CD14-positive monocyte (primary cell): ENCODE results near the gene AQP9. TPM values are rescaled to one million over a fixed set of nuclear protein-coding genes. Genes with fewer than 3 reads are reported as not detected.
A peak's percentile ranks its signal among the peaks of the same experiment; 100 is the strongest.

Experiments used
- DNase-seq, 3 donors: peaks; one replicate each; pipeline ENCODE4 v3.0.0-alpha.2; 2011 to 2022
- H2AFZ ChIP-seq: 2 replicates; pipeline ENCODE4 v1.6.0; 2012; ENCODE audit warnings: mild to moderate bottlenecking, low read depth, low read length, inconsistent platforms; ENCODE audit not compliant: insufficient read depth, poor library complexity, severe bottlenecking
- H3K27ac ChIP-seq, 2 donors: 1 replicate in 1 of 2; 2 replicates in 1 of 2; pipeline ENCODE4 v1.5.1; 2012 to 2013; ENCODE audit warnings: low read length in 2 of 2, control low read depth in 1 of 2, inconsistent platforms in 1 of 2, low read depth in 1 of 2, mild to moderate bottlenecking in 1 of 2
- H3K27me3 ChIP-seq, 2 donors: one replicate each; pipeline versions ENCODE4 v1.6.0 to v1.6.1; 2011 to 2013; ENCODE audit warnings: low read length in 2 of 2; ENCODE audit not compliant: control insufficient read depth in 2 of 2, insufficient read depth in 2 of 2
- H3K36me3 ChIP-seq, 2 donors: replicated peaks in 1 of 2; 1 replicate in 1 of 2; 2 replicates in 1 of 2; pipeline versions ENCODE4 v1.5.1 to v1.6.1; 2012 to 2013; ENCODE audit warnings: low read length in 2 of 2, control low read depth in 1 of 2, inconsistent platforms in 1 of 2, mild to moderate bottlenecking in 1 of 2; ENCODE audit not compliant: insufficient read depth in 2 of 2, control insufficient read depth in 1 of 2
- H3K4me1 ChIP-seq, 2 donors: 1 replicate in 1 of 2; 2 replicates in 1 of 2; pipeline versions ENCODE4 v1.5.1 to v1.6.1; 2012 to 2013; ENCODE audit warnings: low read length in 2 of 2, control low read depth in 1 of 2, inconsistent platforms in 1 of 2, mild to moderate bottlenecking in 1 of 2, moderate library complexity in 1 of 2; ENCODE audit not compliant: insufficient read depth in 2 of 2, control insufficient read depth in 1 of 2
- H3K4me2 ChIP-seq: replicated peaks from 2 replicates; pipeline ENCODE3; 2012; ENCODE audit warnings: low read length, moderate library complexity, mild to moderate bottlenecking; ENCODE audit not compliant: poor library complexity, severe bottlenecking; ENCODE audit errors: extremely low read depth
- H3K4me3 ChIP-seq, 3 experiments: fragments of 200-600 bp in 1 of 3; sonication (generic) in 1 of 3; replicated peaks in 1 of 3; 1 replicate in 2 of 3; 2 replicates in 1 of 3; pipeline ENCODE4 v1.5.1; 2011 to 2013; ENCODE audit warnings: low read length in 3 of 3, mild to moderate bottlenecking in 3 of 3, control low read depth in 2 of 3, low read depth in 2 of 3, inconsistent platforms in 1 of 3, moderate library complexity in 1 of 3
- H3K79me2 ChIP-seq: 2 replicates; pipeline ENCODE4 v1.6.0; 2012; ENCODE audit warnings: mild to moderate bottlenecking, control low read depth, inconsistent platforms, low read length, moderate library complexity; ENCODE audit not compliant: insufficient read depth
- H3K9ac ChIP-seq: 2 replicates; pipeline ENCODE4 v1.6.0; 2017; ENCODE audit warnings: low read length, mild to moderate bottlenecking; ENCODE audit not compliant: insufficient read depth, poor library complexity, severe bottlenecking
- H3K9me3 ChIP-seq, 2 donors: replicated peaks in 1 of 2; 1 replicate in 1 of 2; 2 replicates in 1 of 2; pipeline versions ENCODE4 v1.5.1 to v1.6.1; 2012 to 2013; ENCODE audit warnings: low read length in 2 of 2, control low read depth in 1 of 2; ENCODE audit not compliant: control insufficient read depth in 1 of 2, insufficient read depth in 1 of 2
- H4K20me1 ChIP-seq: 2 replicates; pipeline ENCODE4 v1.6.0; 2012; ENCODE audit warnings: mild to moderate bottlenecking, low read length, control low read depth, moderate library complexity; ENCODE audit not compliant: insufficient read depth
- H3K27ac Mint-ChIP-seq, 7 donors: one replicate each; pipeline ENCODE4 v1.8.0; 2020; ENCODE audit warnings: mild to moderate bottlenecking in 7 of 7, mixed read lengths in 7 of 7, moderate library complexity in 6 of 7, inconsistent platforms in 2 of 7
- H3K27me3 Mint-ChIP-seq, 3 donors: one replicate each; pipeline ENCODE4 v1.8.0; 2021 to 2022; ENCODE audit warnings: low read depth in 3 of 3, mild to moderate bottlenecking in 3 of 3, mixed read lengths in 3 of 3, moderate library complexity in 3 of 3, inconsistent platforms in 1 of 3
- H3K36me3 Mint-ChIP-seq, 2 donors: one replicate each; pipeline ENCODE4 v1.8.0; 2020; ENCODE audit warnings: mixed read lengths in 2 of 2, inconsistent platforms in 1 of 2, mild to moderate bottlenecking in 1 of 2
- H3K4me1 Mint-ChIP-seq: one replicate; pipeline ENCODE4 v1.8.0; 2020; ENCODE audit warnings: mild to moderate bottlenecking, mixed read lengths
- H3K4me3 Mint-ChIP-seq, 2 donors: one replicate each; pipeline ENCODE4 v1.8.0; 2020; ENCODE audit warnings: mild to moderate bottlenecking in 2 of 2, mixed read lengths in 2 of 2, moderate library complexity in 1 of 2
- H3K9me3 Mint-ChIP-seq, 7 donors: one replicate each; pipeline ENCODE4 v1.8.0; 2020 to 2022; ENCODE audit warnings: mixed read lengths in 7 of 7, mild to moderate bottlenecking in 6 of 7, moderate library complexity in 6 of 7, inconsistent platforms in 2 of 7
- CTCF ChIP-seq: fragments of 200-600 bp; IDR thresholded peaks from one replicate; pipeline ENCODE4 v1.8.0; 2022; ENCODE audit warnings: antibody characterized with exemption, mild to moderate bottlenecking
- WGBS: methylation state at CpG from one replicate; pipeline ENCODE4 v1.1.5; 2013; ENCODE audit warnings: missing lambda C conversion rate; ENCODE audit not compliant: insufficient coverage; 5-methylcytosine and 5-hydroxymethylcytosine counted together
- intact Hi-C, 2 donors: fragments of 100-400 bp; cut with micrococcal nuclease; formaldehyde crosslinking; loops; one replicate each; pipeline versions ENCODE4 v1.15.0 to v1.15.1; 2023
- polyA plus RNA-seq, 3 donors: library from polyadenylated mRNA; depleted of rRNA in 1 of 3; unstranded in 2 of 3; stranded (reverse) in 1 of 3; fragments of 300-500 nt in 2 of 3; fragments of >200 nt in 1 of 3; fragmentation: Illumina TruSeq in 2 of 3; gene quantifications; 1 replicate in 2 of 3; 2 replicates in 1 of 3; pipeline ENCODE4 v1.2.3, GENCODE V29; 2012 to 2021

The AQP9 gene
- polyA plus RNA-seq, 3 donors: 35.6 to 141 (median 112) TPM

DNA sequence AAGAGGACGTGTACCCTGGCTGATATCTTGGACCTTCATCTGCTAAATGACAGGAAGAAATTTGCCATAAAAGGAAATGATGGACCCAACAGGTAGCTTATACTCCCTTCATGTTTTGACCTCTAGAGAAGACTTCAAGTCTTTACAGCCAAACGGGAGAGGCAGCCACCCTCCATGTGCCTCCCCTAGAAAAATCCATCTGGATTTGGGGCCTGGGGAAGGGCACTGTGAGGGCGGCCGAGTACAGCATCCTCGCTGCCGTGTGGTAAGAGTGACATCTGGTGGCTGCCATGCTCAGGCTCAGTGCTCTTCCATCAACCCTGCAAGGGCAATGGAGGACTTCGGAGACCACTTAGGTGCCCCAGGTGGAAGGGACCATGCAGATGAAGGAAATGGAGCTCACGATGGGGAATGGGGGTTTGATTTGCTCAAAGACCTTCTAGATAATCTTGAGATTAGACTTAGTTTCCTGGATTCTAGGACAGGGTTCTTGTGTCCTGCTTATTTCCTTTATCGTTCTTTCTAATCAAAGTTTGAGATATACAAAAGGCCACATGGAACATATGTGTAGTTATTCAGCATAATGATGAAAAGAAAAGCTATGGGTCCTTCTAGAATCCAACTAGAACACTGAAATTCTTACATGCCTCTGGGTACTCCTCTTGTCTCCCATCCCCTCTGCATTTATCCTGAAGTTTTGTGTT, 44.4 kb downstream of the AQP9 start:
- TF ChIP-seq CTCF: peak; percentile 93
- Mint-ChIP-seq H3K36me3 (peaks cover 32 to 43% of the 10 kb centered on the region in 2 donors), H3K4me3 (peak overlapping the region in 1 of 2 donors; percentile 15), H3K27ac (no peak overlapping the region), H3K27me3 (peaks cover 4 to 11% (median 10%) of the 10 kb centered on the region in 3 donors), H3K4me1 (peaks cover 5% of the 10 kb centered on the region), H3K9me3 (peaks cover 0 to 7% (median 0%) of the 10 kb centered on the region in 7 donors)
- Histone ChIP-seq H3K4me1 (peaks cover 0 to 2% of the 10 kb centered on the region in 2 donors), H3K27ac (no peak overlapping the region), H3K9ac (no peak overlapping the region), H3K36me3 (peaks cover 0 to 31% of the 10 kb centered on the region in 2 donors), H3K9me3 (no peaks in the 10 kb centered on the region), H2AFZ (no peak overlapping the region), H3K4me2 (no peak overlapping the region), H3K79me2 (no peaks in the 10 kb centered on the region), H3K4me3 (no peak overlapping the region), H4K20me1 (no peaks in the 10 kb centered on the region), H3K27me3 (peaks cover 0 to 3% of the 10 kb centered on the region in 2 donors)
- intact Hi-C loops: loop anchor here (2.0 to 5.0 kb wide), 3 partner anchors 65 to 140 kb away; no protein-coding TSS in a partner anchor
- WGBS: 22% methylated on average over 2 of the region's 9 CpGs
- peak; percentile 32 to 57 (median 37) for DNase-seq

- H2AFZ ChIP-seq: no peak overlapping the region
- H3K9me3 ChIP-seq: no peaks in the 10 kb centered on the region
- no CpG with 5 or more reads among the region's 1 CpG for WGBS
- H4K20me1 ChIP-seq: no peaks in the 10 kb centered on the region
- intact Hi-C loops: no loop called here
- H3K79me2 ChIP-seq: no peaks in the 10 kb centered on the region
- TF ChIP-seq CTCF: no peak
- no peak overlapping the region for H3K27ac ChIP-seq
- peak in 1 of 3 donors; percentile 29 for DNase-seq
- H3K4me1 ChIP-seq: peaks cover 0 to 2% of the 10 kb centered on the region in 2 donors
- Mint-ChIP-seq H3K4me3 (no peak overlapping the region), H3K4me1 (no peaks in the 10 kb centered on the region), H3K9me3 (peaks cover 0 to 3% (median 0%) of the 10 kb centered on the region in 7 donors), H3K36me3 (peaks cover 13 to 27% of the 10 kb centered on the region in 2 donors), H3K27me3 (peaks cover 1 to 16% (median 10%) of the 10 kb centered on the region in 3 donors), H3K27ac (no peak overlapping the region)
- no peak overlapping the region for H3K4me3 ChIP-seq
- H3K4me2 ChIP-seq: no peak overlapping the region
- H3K36me3 ChIP-seq: peaks cover 0 to 16% of the 10 kb centered on the region in 2 donors
- peaks cover 0 to 3% of the 10 kb centered on the region in 2 donors for H3K27me3 ChIP-seq
- no peak overlapping the region for H3K9ac ChIP-seq
These were observed 47.3 kb downstream of the AQP9 start for GRCh38 chr15:58185439-58185838.
